B cell (primary cell): ENCODE results near the gene CHST14.

Source experiments
- EZH2 ChIP-seq: IDR thresholded peaks from 2 replicates; pipeline ENCODE4 v1.6.1; 2012; ENCODE audit warnings: borderline replicate concordance, low read depth, mild to moderate bottlenecking, moderate library complexity, low read length; ENCODE audit not compliant: insufficient read depth, poor library complexity, severe bottlenecking
- TF ChIP-seq, protein P1 (sequence below): fragments of 200-600 bp; IDR thresholded peaks from one replicate; pipeline ENCODE4 v1.8.0; 2022; ENCODE audit warnings: antibody characterized with exemption, mild to moderate bottlenecking

DNA sequence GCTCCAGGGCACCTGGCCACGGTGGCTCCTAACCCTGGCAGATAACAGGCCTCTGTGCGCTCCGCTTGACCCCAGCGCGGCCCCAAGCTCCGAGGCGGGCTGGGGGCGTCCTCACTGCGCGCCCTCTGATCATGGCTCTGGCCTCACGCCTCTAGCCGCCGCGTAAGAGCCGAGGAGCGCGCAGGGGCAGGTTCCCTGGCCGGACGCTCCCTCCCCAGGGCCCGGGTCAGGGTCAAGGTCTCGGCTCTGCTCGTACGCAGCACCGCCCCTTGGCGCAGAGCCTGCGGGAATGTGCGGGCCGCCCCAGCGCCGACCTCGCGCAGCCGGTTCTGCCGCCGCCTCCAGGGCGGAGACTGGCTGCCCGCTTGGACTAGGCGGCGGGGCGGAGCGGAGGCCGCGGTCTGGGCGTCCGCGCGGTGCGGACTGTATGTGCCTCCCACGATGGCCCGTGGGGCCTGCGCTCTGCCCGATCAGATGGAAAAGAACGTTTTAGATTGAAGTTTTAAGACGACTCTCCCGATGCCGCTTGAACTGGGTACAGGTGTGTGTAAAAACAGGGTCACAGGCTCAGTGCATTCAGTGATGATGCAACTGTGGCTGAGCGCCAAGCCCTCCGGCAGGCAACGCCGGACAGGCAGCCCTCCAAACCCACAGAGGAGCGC lies 40.8 kb downstream of the CHST14 start:
- TF ChIP-seq, protein P1, sequence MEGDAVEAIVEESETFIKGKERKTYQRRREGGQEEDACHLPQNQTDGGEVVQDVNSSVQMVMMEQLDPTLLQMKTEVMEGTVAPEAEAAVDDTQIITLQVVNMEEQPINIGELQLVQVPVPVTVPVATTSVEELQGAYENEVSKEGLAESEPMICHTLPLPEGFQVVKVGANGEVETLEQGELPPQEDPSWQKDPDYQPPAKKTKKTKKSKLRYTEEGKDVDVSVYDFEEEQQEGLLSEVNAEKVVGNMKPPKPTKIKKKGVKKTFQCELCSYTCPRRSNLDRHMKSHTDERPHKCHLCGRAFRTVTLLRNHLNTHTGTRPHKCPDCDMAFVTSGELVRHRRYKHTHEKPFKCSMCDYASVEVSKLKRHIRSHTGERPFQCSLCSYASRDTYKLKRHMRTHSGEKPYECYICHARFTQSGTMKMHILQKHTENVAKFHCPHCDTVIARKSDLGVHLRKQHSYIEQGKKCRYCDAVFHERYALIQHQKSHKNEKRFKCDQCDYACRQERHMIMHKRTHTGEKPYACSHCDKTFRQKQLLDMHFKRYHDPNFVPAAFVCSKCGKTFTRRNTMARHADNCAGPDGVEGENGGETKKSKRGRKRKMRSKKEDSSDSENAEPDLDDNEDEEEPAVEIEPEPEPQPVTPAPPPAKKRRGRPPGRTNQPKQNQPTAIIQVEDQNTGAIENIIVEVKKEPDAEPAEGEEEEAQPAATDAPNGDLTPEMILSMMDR, result no peak
- no peak for TF ChIP-seq EZH2
